HL-60 (cell line): ENCODE data around the gene CYTH1.
"Not testable (repeated sequence)": the region's sequence is repeated elsewhere in the genome, so short reads cannot be mapped to it uniquely, and the experiment has no call there.

ENCODE experiments used
- DNase-seq, 2 experiments: peaks; one replicate each; pipeline ENCODE4 v3.0.0-alpha.2; 2010 to 2020; ENCODE audit warnings: low read depth in 1 of 2, low spot score in 1 of 2
- H3K27ac ChIP-seq: fragments of 250-450 bp; sonication (Bioruptor Pico); replicated peaks from 2 replicates; pipeline ENCODE4 v1.5.1; 2020; ENCODE audit warnings: mild to moderate bottlenecking, moderate library complexity
- H3K27me3 ChIP-seq: fragments of 250-450 bp; sonication (Bioruptor Pico); 2 replicates; pipeline ENCODE4 v1.5.1; 2021; ENCODE audit warnings: mild to moderate bottlenecking, moderate library complexity; ENCODE audit not compliant: insufficient read depth, poor library complexity, severe bottlenecking
- H3K4me3 ChIP-seq: replicated peaks from 2 replicates; pipeline ENCODE4 v1.5.1; 2011; ENCODE audit warnings: mild to moderate bottlenecking, control low read depth, low read length; ENCODE audit not compliant: insufficient read depth
- GABPA ChIP-seq: IDR thresholded peaks from 2 replicates; pipeline ENCODE4 v1.6.1; 2012; ENCODE audit warnings: low read depth
- POLR2AphosphoS5 ChIP-seq: IDR thresholded peaks from 2 replicates; pipeline ENCODE4 v1.6.1; 2012; ENCODE audit warnings: low read depth
- REST ChIP-seq: IDR thresholded peaks from 2 replicates; pipeline ENCODE4 v1.6.1; 2012; ENCODE audit warnings: low read depth; ENCODE audit not compliant: insufficient replicate concordance
- SPI1 ChIP-seq: IDR thresholded peaks from 2 replicates; pipeline ENCODE4 v1.6.1; 2012; ENCODE audit warnings: low read depth, mild to moderate bottlenecking, borderline replicate concordance
- TF ChIP-seq, protein P1 (sequence below): IDR thresholded peaks from one replicate; pipeline ENCODE4 v1.5.1; 2011; ENCODE audit warnings: low read length, control low read depth, inconsistent platforms; ENCODE audit not compliant: insufficient read depth

CYTH1 gene

DNA sequence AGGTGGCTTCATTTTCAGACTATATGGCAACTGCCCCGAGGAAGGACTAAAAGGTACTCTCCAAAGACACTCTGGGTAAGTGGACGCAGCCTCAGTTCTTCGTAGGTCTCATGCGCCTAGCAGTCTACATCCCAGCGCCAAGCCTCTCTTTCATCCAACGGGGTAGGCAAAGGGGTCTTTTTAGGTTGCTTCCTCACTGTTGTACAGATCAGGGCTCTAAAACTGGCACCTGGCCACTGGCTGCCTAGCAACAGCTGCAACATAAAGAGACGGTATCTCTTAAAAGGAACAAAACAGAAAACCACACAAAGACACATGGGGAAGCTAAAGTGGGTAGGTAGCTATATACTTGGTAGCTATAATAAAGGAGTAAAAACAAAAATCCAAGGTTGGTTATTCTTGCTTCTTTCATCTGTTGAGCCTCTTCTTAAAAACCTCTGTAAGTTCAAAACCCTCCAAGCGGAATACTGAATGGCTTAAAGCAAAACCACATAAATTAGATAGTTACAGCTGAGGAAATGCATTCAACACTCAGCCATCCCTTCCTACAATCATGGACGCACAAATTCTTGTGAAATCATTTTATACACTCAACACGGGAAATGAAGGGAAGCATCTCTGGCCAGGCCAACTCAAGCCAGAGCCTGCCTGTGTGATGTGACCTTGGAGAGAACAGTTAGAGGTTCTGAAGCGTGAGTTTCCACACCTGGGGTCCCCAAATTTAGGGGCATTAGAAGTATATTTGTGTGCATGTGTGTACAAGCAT, 22.7 kb downstream of the CYTH1 start:
- Histone ChIP-seq H3K4me3 (no peak overlapping the region), H3K27me3 (no peaks in the 10 kb centered on the region), H3K27ac (peak overlapping the region; percentile 98)
- peak; percentile 66 to 93 for DNase-seq
- TF ChIP-seq REST: no peak
- TF ChIP-seq POLR2AphosphoS5: no peak
- TF ChIP-seq, protein P1, sequence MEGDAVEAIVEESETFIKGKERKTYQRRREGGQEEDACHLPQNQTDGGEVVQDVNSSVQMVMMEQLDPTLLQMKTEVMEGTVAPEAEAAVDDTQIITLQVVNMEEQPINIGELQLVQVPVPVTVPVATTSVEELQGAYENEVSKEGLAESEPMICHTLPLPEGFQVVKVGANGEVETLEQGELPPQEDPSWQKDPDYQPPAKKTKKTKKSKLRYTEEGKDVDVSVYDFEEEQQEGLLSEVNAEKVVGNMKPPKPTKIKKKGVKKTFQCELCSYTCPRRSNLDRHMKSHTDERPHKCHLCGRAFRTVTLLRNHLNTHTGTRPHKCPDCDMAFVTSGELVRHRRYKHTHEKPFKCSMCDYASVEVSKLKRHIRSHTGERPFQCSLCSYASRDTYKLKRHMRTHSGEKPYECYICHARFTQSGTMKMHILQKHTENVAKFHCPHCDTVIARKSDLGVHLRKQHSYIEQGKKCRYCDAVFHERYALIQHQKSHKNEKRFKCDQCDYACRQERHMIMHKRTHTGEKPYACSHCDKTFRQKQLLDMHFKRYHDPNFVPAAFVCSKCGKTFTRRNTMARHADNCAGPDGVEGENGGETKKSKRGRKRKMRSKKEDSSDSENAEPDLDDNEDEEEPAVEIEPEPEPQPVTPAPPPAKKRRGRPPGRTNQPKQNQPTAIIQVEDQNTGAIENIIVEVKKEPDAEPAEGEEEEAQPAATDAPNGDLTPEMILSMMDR: no peak
- no peak for TF ChIP-seq GABPA
- TF ChIP-seq SPI1: no peak

- TF ChIP-seq, protein P1: no peak
- no peak for TF ChIP-seq SPI1
- no peak for TF ChIP-seq GABPA
- no peak for TF ChIP-seq REST
- no peak for TF ChIP-seq POLR2AphosphoS5
- H3K4me3 ChIP-seq: no peak overlapping the region
- H3K27me3 ChIP-seq: no peaks in the 10 kb centered on the region
- no peak overlapping the region for H3K27ac ChIP-seq
- no peak for DNase-seq
Measured at GRCh38 chr17:78753316-78754250, 28.5 kb downstream of the CYTH1 start.

DNA sequence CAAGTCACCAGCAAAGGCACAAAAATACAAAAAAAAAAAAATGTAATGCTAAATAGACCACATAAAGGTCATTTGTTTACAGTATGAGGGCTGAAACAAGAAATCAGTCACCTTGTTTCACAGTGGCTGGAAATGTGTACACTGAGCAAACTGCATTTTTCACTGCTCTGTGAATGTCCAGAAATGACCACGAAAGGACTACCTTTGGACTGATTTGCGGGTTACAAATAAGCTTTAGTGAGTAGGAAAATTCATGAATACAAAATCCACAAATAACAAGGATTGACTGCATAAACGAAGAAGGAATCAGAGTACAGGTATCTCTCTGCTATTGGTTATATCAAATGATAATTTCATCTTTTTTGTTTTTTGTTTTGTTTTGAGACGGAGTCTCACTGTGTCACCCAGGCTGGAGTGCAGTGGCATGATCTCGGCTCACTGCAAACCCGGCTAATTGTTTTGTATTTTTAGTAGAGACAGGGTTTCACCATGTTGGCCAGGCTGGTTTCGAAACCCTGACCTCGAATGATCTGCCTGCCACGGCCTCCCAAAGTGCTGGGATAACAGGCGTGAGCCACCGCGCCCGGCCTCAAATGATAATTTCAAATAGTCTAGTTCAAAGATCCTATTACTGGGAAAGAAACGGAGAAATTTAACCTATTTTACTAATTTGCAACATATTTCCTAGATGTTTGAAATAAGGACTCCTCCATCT, 30.5 kb downstream of the CYTH1 start:
- TF ChIP-seq GABPA (no peak), POLR2AphosphoS5 (no peak), REST (no peak), SPI1 (no peak)
- TF ChIP-seq, protein P1: no peak
- DNase-seq: no peak
- H3K27ac ChIP-seq: no peak overlapping the region
- no peaks in the 10 kb centered on the region for H3K27me3 ChIP-seq
- H3K4me3 ChIP-seq: no peak overlapping the region

DNA sequence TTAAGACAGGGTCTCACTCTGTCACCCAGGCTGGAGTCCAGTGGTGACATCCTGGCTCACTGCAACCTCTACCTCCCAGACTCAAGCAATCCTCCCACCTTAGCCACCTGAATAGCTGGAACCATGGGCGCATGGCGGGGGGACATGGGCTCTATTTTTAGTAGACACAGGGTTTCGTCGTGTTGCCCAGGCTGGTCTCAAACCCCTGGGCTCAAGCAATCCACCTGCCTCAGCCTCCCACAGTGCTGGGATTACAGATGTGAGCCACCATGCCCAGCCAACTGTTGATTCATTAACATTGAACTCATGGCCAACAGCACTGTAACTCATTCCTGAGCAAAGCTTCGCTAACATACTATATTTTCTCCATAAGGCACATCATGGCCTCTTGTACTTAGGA, 31.1 kb downstream of the CYTH1 start:
- not testable (repeated sequence) for H3K27me3 ChIP-seq, H3K27ac ChIP-seq, H3K4me3 ChIP-seq, DNase-seq
